ENCODE measurements around the gene WNT16.

- TF ChIP-seq EZH2 (IDR thresholded peaks at IDR 0.05) (no peak), POLR2AphosphoS5 (IDR thresholded peaks at IDR 0.05; ENCODE audit: borderline replicate concordance, low read depth, low read length) (no peak), FOXP2 (optimal IDR thresholded peaks at IDR 0.05; ENCODE audit: control extremely low read depth, extremely low read length, insufficient read depth) (no peak)
Measured at GRCh38 chr7:121369462-121369861, 40.7 kb downstream of the WNT16 start.
